GM21528 (cell line): ENCODE measurements around the gene CYTH1.

ENCODE experiments used
- ATAC-seq: cut with Tn5 transposase; IDR thresholded peaks from one replicate; pipeline ENCODE4 v1.9.1; 2021; ENCODE audit warnings: mild to moderate bottlenecking, moderate library complexity; ENCODE audit not compliant: unreplicated experiment, low FRiP score

Gene CYTH1, protein sequence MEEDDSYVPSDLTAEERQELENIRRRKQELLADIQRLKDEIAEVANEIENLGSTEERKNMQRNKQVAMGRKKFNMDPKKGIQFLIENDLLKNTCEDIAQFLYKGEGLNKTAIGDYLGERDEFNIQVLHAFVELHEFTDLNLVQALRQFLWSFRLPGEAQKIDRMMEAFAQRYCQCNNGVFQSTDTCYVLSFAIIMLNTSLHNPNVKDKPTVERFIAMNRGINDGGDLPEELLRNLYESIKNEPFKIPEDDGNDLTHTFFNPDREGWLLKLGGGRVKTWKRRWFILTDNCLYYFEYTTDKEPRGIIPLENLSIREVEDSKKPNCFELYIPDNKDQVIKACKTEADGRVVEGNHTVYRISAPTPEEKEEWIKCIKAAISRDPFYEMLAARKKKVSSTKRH

DNA sequence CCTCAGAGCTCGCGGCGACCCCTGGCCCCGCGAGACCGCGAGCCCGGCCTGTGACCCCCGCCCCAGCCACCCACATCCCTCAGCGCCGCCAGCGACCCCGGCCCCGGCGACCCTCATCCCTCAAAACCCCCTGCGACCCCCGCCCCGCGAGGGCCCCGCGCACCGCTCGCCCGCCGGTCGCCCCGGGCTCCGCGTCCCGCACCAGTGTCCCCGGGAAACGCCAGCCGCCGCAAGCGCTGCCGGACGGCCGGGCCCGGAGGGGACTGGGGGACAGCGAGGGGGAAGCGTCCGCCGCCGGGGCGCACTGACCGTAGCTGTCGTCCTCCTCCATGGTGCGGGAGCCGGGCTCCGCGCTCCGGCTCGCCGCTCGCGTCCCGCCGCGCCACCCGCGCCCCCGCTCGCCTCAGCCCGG lies at the start of gene CYTH1:
TSS of gene CYTH1 (minus strand) at position 381 of the 412 bp plus-strand sequence. CDS start at position 331, 50 bp downstream.
- peak; percentile 23 for ATAC-seq

GRCh38 chr17:78829477-78829876 lies 47.4 kb upstream of the CYTH1 start:
- ATAC-seq, result no peak

DNA sequence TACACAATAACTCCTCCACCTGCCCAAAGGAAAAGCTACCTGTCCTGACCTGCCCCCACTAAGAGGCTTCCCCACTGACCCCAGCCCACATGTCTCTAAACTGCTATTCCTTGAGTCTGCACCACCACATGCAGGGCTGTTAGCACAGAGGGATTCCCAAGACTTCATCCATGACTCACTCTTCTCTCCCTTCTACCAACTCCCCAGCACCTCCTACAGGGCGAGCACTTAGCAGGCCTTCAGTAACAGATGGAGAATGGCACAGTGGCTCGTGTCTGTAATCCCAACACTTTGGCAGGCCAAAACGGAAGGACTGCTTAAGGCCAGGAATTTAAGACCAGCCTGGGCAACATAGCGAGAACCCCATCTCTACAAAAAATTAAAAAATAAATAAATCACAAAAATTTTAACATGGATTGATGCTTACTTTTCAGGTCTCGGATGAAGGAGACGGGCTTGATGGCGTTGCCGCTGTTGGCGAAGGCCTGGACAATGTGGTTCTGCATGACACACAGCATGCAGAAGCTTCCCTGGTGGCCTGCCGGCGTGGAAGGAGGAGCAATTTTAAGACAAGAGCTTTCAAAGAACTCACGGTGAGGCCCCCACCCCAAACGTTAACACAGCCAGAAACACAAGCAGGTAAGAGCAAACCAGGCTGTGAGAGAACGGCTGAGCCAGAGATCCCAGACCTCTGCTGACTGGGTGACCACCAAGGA lies 46.6 kb upstream of the CYTH1 start:
- no peak for ATAC-seq

DNA sequence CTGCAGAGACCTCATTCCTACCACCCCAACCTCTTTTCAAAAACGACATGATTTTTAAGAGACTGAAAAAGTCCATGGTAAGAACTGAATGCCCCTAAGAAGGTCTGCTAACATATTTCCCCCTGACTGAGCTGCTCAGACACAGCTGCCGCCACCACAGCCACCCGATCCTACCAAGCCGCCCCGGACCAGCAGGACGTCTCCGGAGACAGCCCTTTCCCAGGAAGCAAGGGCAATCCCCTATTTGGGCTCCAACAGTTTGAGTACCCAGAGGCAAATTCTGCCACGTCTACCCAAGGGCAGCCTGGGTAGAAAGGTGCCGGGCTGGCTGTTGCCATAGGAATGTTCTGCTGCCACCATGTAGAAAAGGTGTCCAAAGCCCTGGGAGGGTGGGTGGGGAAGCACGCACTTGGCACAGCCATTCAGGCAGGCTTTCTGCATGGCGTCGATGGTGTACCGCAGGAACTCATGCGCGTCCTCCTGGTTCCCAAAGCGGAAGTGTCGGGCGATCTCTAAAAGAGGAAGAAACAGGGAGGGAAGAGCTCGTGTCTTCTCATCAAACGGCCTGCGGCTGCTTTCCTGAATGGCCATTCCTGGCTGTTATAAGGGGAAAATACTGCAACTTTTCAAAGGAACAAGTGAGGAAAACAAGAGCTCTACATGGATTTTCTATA lies 44.9 kb upstream of the CYTH1 start:
- ATAC-seq, result no peak

GRCh38 chr17:78826421-78826820 lies 44.3 kb upstream of the CYTH1 start:
- ATAC-seq, result no peak

DNA sequence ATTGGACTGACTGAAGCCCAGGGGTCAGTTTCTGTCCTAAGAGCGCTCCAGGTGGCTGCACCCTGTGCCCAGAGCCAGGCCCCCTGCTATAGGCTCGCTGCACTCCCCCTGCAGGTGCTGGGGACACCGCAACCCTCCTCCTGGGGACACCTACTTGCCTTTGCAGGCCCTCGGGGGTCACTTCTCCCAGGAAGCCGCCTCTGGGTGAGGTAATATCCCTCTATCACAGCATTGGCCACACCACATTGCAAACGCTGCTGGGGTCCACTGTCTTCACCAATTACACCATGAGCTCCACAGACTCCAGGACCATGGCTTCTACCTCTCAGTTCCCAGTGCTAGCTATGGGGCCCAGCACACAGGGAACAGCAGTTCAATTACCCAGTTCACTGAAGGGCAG lies 43.6 kb upstream of the CYTH1 start:
- no peak for ATAC-seq

DNA sequence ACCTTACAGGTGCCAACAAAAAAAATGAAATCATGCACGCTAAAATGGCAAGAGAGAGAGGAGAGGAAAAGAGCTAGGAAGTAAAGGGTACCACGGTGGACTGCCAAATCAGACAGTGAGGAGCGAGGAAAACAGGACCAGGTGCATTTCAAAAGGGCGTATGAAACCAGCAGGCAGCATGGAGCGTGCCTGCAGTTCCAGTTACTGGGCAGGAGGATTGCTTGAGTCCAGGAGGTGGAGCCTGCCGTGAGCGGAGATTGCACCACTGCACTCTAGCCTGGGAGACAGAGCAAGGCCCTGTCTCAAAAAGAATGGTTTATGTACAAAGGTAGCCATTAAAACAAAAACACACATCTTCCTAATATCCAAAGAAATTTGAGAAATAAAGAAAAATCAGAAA lies 42.2 kb upstream of the CYTH1 start:
- ATAC-seq, result no peak

GRCh38 chr17:78823282-78824046 lies 41.4 kb upstream of the CYTH1 start:
- ATAC-seq, result no peak

DNA sequence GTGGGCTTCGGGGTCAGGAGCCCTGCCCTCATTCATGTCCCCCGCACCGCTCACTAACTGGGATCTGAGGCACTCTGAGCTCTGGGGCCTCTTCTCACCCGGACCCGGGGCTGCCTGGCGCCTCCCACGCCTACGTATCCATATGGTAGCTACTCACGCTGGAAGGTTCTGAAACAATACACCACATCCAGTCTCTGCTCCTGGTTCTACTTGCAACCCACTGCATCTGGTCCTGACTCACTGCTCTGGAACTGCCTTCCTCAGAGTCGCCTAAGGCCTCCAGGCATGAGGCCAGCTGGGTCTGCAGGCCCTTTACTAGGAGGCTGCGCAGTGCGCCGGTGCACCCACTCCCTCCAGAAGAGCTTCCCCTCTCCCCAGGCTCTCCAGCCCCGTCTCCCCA lies 40.5 kb upstream of the CYTH1 start:
- ATAC-seq, result no peak

GRCh38 chr17:78821961-78822360 lies 39.9 kb upstream of the CYTH1 start:
- ATAC-seq, result no peak

GRCh38 chr17:78820841-78821240 lies 38.8 kb upstream of the CYTH1 start:
- ATAC-seq, result no peak

GRCh38 chr17:78819806-78820792 lies 38.0 kb upstream of the CYTH1 start:
- ATAC-seq, result no peak

GRCh38 chr17:78819402-78819801 lies 37.3 kb upstream of the CYTH1 start:
- no peak for ATAC-seq

- no peak for ATAC-seq
Observed at GRCh38 chr17:78818932-78819331, 36.9 kb upstream of the CYTH1 start.

DNA sequence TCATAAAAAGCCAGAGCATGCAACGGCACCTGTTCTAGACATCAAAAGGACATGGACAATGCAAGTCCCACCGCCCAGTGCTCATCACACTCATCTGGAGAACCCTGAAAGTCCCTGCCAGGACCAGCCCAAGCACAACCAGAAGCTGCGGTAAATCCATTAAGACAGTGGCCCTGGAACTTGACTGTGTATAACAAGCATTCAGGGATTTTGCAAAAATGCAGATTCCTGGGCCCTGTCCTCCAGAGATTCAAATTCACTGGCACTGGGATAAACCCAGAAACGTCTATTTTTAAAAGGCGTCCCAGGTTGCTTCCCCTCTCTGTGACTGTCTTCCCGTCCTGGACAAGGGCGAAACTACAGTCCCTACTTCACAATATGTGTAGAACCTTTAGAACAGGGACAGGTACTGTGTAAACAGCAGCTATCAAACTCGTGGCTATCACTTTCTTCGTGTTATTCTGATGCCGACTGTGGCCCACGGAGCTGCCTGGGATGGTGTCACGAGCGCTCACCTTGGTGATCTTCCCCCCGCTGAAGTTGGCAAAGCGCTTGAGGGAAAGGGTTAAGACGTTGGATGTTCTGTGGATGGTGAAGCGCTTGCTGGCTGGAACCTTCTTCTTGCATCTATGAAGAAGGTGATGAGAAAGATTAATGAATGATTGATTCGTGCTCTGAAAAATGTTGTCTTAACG lies 36.2 kb upstream of the CYTH1 start:
- no peak for ATAC-seq

- no peak for ATAC-seq
Observed at GRCh38 chr17:78817123-78817522, 35.0 kb upstream of the CYTH1 start.

- ATAC-seq, result no peak
Observed at GRCh38 chr17:78815696-78816095, 33.6 kb upstream of the CYTH1 start.

GRCh38 chr17:78812855-78813254 lies 30.8 kb upstream of the CYTH1 start:
- no peak for ATAC-seq

DNA sequence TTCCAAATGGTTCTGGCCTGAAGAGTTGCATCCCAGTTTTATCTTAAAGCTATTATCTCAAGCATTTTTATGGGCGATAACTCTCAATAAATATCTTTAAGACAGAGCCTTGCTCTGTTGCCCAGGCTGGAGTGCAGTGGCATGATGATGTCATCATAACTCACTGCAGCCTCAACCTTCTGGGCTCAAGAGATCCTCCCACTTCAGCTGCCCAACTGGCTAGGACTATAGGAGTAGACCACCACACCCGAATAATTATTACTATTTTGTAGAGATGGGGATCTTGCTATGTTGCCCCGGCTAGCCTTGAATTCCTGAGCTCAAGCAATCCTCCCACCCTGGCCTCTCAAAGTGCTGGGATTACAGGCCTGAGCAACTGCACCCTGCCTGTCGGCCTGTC lies 26.1 kb upstream of the CYTH1 start:
- no peak for ATAC-seq
